Renal cortex interstitium (tissue), 11 donors: ENCODE measurements around the gene IFI30. TPM values are rescaled to one million over a fixed set of nuclear protein-coding genes. Genes with fewer than 3 reads are reported as not detected.
"Not testable (repeated sequence)": the region's sequence is repeated elsewhere in the genome, so short reads cannot be mapped to it uniquely, and the experiment has no call there.

ENCODE experiments used
- DNase-seq, 11 donors: peaks; one replicate each; pipeline ENCODE4 v3.0.0-alpha.2; 2013; ENCODE audit warnings: low read depth in 9 of 11, low spot score in 4 of 11; ENCODE audit errors: extremely low read depth in 1 of 11
- polyA plus RNA-seq, 3 donors: library from polyadenylated mRNA; unstranded; fragments of 120-200 nt; gene quantifications; one replicate each; pipeline ENCODE4 v1.2.1, GENCODE V29; 2013; ENCODE audit not compliant: insufficient read length in 3 of 3

IFI30 gene
- polyA plus RNA-seq, 3 donors = 11.4 to 20.4 (median 11.7) TPM

- DNase-seq = no peak
Measured at GRCh38 chr19:18144906-18145305, 28.7 kb upstream of the IFI30 start.

- DNase-seq = no peak
Measured at GRCh38 chr19:18145391-18145999, 28.1 kb upstream of the IFI30 start.

GRCh38 chr19:18147396-18147795 lies 26.2 kb upstream of the IFI30 start:
- DNase-seq = no peak

- DNase-seq = no peak
Measured at GRCh38 chr19:18149596-18149975, 24.0 kb upstream of the IFI30 start.

GRCh38 chr19:18150776-18151624 lies 22.6 kb upstream of the IFI30 start:
- no peak for DNase-seq

- DNase-seq = peak; percentile 92 to 98 (median 97)
Measured at GRCh38 chr19:18152442-18152816, 21.2 kb upstream of the IFI30 start.

GRCh38 chr19:18152817-18153555 lies 20.6 kb upstream of the IFI30 start, which contains the start of gene PIK3R2:
Gene PIK3R2, plus strand, starts transcription at chr19:18153163. Its CDS starts 2,717 bp downstream, at chr19:18155880.
- peak; percentile 98 to 100 (median 99) for DNase-seq

- no peak for DNase-seq
Measured at GRCh38 chr19:18153556-18154134, 20.0 kb upstream of the IFI30 start.

GRCh38 chr19:18155095-18156087 lies 18.2 kb upstream of the IFI30 start:
- no peak for DNase-seq

- no peak for DNase-seq
Measured at GRCh38 chr19:18156268-18156667, 17.3 kb upstream of the IFI30 start.

GRCh38 chr19:18156841-18157464 lies 16.7 kb upstream of the IFI30 start:
- DNase-seq = peak in 7 of 11 donors; percentile 53 to 77 (median 58)

- no peak for DNase-seq
Measured at GRCh38 chr19:18157465-18158063, 16.0 kb upstream of the IFI30 start.

GRCh38 chr19:18158467-18158866 lies 15.1 kb upstream of the IFI30 start:
- no peak for DNase-seq

- DNase-seq = not testable (repeated sequence)
Measured at GRCh38 chr19:18159059-18159616, 14.5 kb upstream of the IFI30 start.

GRCh38 chr19:18159810-18160209 lies 13.8 kb upstream of the IFI30 start:
- no peak for DNase-seq

- DNase-seq = no peak
Measured at GRCh38 chr19:18160493-18160970, 13.1 kb upstream of the IFI30 start.
